ENCODE data around the gene SIGLEC8.

DNA sequence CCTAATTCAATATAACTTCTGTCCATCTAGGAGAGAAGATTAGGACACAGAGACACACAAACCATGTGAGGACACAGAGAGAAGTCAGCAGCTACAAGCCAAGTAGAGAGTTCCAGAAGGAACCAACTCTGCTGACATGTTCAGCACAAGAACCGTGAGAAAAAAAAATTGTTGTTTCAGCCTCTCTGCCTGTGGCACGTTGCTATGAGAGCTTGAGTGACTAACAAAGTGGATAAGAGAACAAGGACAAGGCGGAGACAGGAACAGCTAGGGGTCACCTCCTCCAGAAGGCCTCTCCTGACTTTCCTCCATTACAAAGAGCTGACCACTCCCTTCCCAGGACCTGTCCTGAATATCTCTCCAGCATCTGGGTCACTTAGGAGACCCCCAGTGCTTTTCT is 48.9 kb upstream of the SIGLEC8 start:
- no peak for TF ChIP-seq POLR2A (IDR thresholded peaks at IDR 0.05)
- TF ChIP-seq, protein P1, sequence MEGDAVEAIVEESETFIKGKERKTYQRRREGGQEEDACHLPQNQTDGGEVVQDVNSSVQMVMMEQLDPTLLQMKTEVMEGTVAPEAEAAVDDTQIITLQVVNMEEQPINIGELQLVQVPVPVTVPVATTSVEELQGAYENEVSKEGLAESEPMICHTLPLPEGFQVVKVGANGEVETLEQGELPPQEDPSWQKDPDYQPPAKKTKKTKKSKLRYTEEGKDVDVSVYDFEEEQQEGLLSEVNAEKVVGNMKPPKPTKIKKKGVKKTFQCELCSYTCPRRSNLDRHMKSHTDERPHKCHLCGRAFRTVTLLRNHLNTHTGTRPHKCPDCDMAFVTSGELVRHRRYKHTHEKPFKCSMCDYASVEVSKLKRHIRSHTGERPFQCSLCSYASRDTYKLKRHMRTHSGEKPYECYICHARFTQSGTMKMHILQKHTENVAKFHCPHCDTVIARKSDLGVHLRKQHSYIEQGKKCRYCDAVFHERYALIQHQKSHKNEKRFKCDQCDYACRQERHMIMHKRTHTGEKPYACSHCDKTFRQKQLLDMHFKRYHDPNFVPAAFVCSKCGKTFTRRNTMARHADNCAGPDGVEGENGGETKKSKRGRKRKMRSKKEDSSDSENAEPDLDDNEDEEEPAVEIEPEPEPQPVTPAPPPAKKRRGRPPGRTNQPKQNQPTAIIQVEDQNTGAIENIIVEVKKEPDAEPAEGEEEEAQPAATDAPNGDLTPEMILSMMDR (IDR thresholded peaks at IDR 0.05): no peak
- TF ChIP-seq EP300 (IDR thresholded peaks at IDR 0.05): no peak
